Keratinocyte (primary cell): ENCODE results near the gene PDE1C. TPM values are rescaled to one million over a fixed set of nuclear protein-coding genes. Genes with fewer than 3 reads are reported as not detected.
"Not testable (repeated sequence)": the region's sequence is repeated elsewhere in the genome, so short reads cannot be mapped to it uniquely, and the experiment has no call there.

Experiments
- DNase-seq: peaks from one replicate; pipeline ENCODE4 v3.0.0-alpha.2; 2011; ENCODE audit warnings: low read depth, missing footprints, low spot score
- FAIRE-seq: peaks from 2 replicates; lab custom pipeline; 2011; peaks lifted over from hg19 to GRCh38; lab: Jason Lieb, UNC
- H2AFZ ChIP-seq: 2 replicates; pipeline ENCODE4 v1.6.0; 2012; ENCODE audit warnings: low read length, control low read depth, inconsistent platforms; ENCODE audit not compliant: control insufficient read depth
- H3K27ac ChIP-seq: 2 replicates; pipeline ENCODE4 v1.5.1; 2011; ENCODE audit warnings: low read length; ENCODE audit not compliant: control insufficient read depth, insufficient read depth
- H3K27me3 ChIP-seq: 3 replicates; pipeline ENCODE4 v1.6.0; 2011; ENCODE audit warnings: low read length; ENCODE audit not compliant: control insufficient read depth, insufficient read depth; ENCODE audit errors: extremely low read depth
- H3K36me3 ChIP-seq, 2 experiments: 2 replicates in 1 of 2; 3 replicates in 1 of 2; pipeline ENCODE4 v1.5.1; 2011; ENCODE audit warnings: low read length in 2 of 2, mild to moderate bottlenecking in 1 of 2; ENCODE audit not compliant: control insufficient read depth in 2 of 2, insufficient read depth in 2 of 2; ENCODE audit errors: extremely low read depth in 1 of 2
- H3K4me1 ChIP-seq: 3 replicates; pipeline ENCODE4 v1.5.1; 2011; ENCODE audit warnings: low read length; ENCODE audit not compliant: control insufficient read depth, insufficient read depth; ENCODE audit errors: extremely low read depth
- H3K4me2 ChIP-seq: 3 replicates; pipeline ENCODE4 v1.6.0; 2011; ENCODE audit warnings: low read depth, low read length; ENCODE audit not compliant: control insufficient read depth, insufficient read depth; ENCODE audit errors: extremely low read depth
- H3K4me3 ChIP-seq, 3 experiments: fragments of 200-600 bp in 1 of 3; sonication (generic) in 1 of 3; 2 replicates in 2 of 3; 3 replicates in 1 of 3; pipeline ENCODE4 v1.5.1; 2011 to 2016; ENCODE audit warnings: low read length in 3 of 3, mild to moderate bottlenecking in 3 of 3, control low read depth in 2 of 3, inconsistent platforms in 1 of 3, low read depth in 1 of 3, mixed read lengths in 1 of 3, mixed run types in 1 of 3, moderate library complexity in 1 of 3; ENCODE audit not compliant: control insufficient read depth in 2 of 3, insufficient read depth in 2 of 3; ENCODE audit errors: extremely low read depth in 1 of 3
- H3K79me2 ChIP-seq: 2 replicates; pipeline ENCODE4 v1.6.0; 2012; ENCODE audit warnings: low read length; ENCODE audit not compliant: control insufficient read depth, insufficient read depth
- H3K9ac ChIP-seq: 3 replicates; pipeline ENCODE4 v1.6.0; 2011; ENCODE audit warnings: low read length; ENCODE audit not compliant: control insufficient read depth, insufficient read depth; ENCODE audit errors: extremely low read depth
- H3K9me1 ChIP-seq: 3 replicates; pipeline ENCODE4 v1.6.0; 2011; ENCODE audit warnings: low read length; ENCODE audit not compliant: control insufficient read depth, insufficient read depth; ENCODE audit errors: extremely low read depth
- H3K9me3 ChIP-seq: 2 replicates; pipeline ENCODE4 v1.5.1; 2012; ENCODE audit warnings: low read depth, low read length; ENCODE audit not compliant: control insufficient read depth
- H4K20me1 ChIP-seq: 3 replicates; pipeline ENCODE4 v1.6.0; 2011; ENCODE audit warnings: low read length; ENCODE audit not compliant: control insufficient read depth, insufficient read depth; ENCODE audit errors: extremely low read depth
- EZH2 ChIP-seq: IDR thresholded peaks from one replicate; pipeline ENCODE4 v1.6.1; 2012; ENCODE audit warnings: inconsistent platforms, mild to moderate bottlenecking, low read length, moderate library complexity
- dilution Hi-C: fragments of 300-500 bp; cut with MboI; formaldehyde crosslinking; loops from one replicate; pipeline ENCODE4 v1.7.0; 2020; ENCODE audit warnings: low sequenced_read_pairs; ENCODE audit not compliant: extremely low pct_ligation_motif_present
- polyA plus RNA-seq, 5 experiments: library from polyadenylated mRNA; depleted of rRNA in 3 of 5; stranded (reverse) in 3 of 5; stranded (forward) in 1 of 5; unstranded in 1 of 5; fragments of >200 nt; gene quantifications; 1 replicate in 1 of 5; 2 replicates in 3 of 5; 3 replicates in 1 of 5; pipeline versions ENCODE4 v1.2.1 to v1.2.3, GENCODE V29; 2011 to 2012; ENCODE audit warnings: missing spikeins in 2 of 5, low read depth in 1 of 5, low replicate concordance in 1 of 5
- TF ChIP-seq, protein P1 (sequence below), 3 experiments: IDR thresholded peaks in 1 of 3; conservative IDR thresholded peaks in 1 of 3; optimal IDR thresholded peaks in 1 of 3; 2 replicates in 2 of 3; 3 replicates in 1 of 3; pipeline versions ENCODE3 to v1.5.1; 2011; ENCODE audit warnings: low read length in 3 of 3, mild to moderate bottlenecking in 3 of 3, moderate library complexity in 2 of 3, control low read depth in 1 of 3, inconsistent platforms in 1 of 3; ENCODE audit not compliant: insufficient read depth in 2 of 3; ENCODE audit errors: extremely low read depth in 1 of 3

Gene PDE1C
- polyA plus RNA-seq, 1 donor (not counting 4 experiments of a cell fraction or from before 2014, with no cell fraction given): 2.5 TPM

DNA sequence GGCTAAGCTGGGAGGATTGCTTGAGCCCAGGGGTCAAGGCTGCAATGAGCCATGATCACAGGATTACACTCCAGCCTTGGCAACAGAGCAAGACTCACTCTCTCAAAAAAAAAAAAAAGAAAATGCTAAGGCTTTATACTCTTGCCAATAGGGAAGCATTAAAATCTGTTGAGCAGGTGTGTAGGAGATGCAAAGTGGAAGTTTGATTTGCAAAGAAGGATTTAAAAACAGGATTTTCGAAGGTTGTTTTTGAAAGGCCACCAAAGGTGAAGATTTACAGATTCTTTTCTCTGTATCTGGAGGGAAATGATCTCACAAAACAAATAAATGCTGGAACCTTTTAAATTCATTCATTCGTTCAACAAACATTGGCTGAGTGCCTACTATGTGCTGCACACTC, 8.6 kb upstream of the PDE1C start:
- H3K36me3 ChIP-seq: no peaks in the 10 kb centered on the region
- no peak overlapping the region for H3K9ac ChIP-seq
- DNase-seq: no peak
- H3K4me2 ChIP-seq: no peak overlapping the region
- no peak overlapping the region for H2AFZ ChIP-seq
- no peak for FAIRE-seq
- H3K27ac ChIP-seq: no peak overlapping the region
- no peaks in the 10 kb centered on the region for H3K27me3 ChIP-seq
- dilution Hi-C loops: no loop called here
- H3K4me3 ChIP-seq: no peak overlapping the region
- H3K4me1 ChIP-seq: no peaks in the 10 kb centered on the region
- no peaks in the 10 kb centered on the region for H3K9me1 ChIP-seq
- H3K9me3 ChIP-seq: no peaks in the 10 kb centered on the region
- no peaks in the 10 kb centered on the region for H4K20me1 ChIP-seq
- TF ChIP-seq, protein P1, sequence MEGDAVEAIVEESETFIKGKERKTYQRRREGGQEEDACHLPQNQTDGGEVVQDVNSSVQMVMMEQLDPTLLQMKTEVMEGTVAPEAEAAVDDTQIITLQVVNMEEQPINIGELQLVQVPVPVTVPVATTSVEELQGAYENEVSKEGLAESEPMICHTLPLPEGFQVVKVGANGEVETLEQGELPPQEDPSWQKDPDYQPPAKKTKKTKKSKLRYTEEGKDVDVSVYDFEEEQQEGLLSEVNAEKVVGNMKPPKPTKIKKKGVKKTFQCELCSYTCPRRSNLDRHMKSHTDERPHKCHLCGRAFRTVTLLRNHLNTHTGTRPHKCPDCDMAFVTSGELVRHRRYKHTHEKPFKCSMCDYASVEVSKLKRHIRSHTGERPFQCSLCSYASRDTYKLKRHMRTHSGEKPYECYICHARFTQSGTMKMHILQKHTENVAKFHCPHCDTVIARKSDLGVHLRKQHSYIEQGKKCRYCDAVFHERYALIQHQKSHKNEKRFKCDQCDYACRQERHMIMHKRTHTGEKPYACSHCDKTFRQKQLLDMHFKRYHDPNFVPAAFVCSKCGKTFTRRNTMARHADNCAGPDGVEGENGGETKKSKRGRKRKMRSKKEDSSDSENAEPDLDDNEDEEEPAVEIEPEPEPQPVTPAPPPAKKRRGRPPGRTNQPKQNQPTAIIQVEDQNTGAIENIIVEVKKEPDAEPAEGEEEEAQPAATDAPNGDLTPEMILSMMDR (optimal IDR thresholded peaks at IDR 0.05 in 1 of 3, IDR thresholded peaks at IDR 0.05 in 1 of 3, conservative IDR thresholded peaks at IDR 0.05 in 1 of 3; ENCODE audit: extremely low read depth in 1 of 3, insufficient read depth in 2 of 3, low read length in 3 of 3): no peak
- TF ChIP-seq EZH2: no peak
- no peaks in the 10 kb centered on the region for H3K79me2 ChIP-seq

DNA sequence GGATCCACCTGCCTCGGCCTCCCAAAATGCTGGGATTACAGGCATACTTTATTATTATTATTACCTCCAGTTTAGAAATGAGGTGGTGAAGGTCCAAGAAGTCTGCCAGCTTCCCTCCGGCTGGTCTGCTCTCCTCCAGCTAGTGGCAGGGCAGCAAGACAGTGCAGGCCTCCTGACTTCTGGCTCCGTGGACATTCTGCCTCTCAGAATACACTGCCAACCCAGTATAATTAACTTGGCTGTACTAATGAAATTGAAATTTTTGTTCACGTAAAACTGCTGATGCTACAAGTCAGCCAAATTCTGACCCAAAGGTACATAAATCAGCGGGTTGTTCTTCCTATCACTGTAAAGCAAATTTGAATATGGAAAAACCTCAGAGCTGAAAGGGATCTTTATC, 7.6 kb upstream of the PDE1C start:
- H3K79me2 ChIP-seq: no peaks in the 10 kb centered on the region
- no peaks in the 10 kb centered on the region for H4K20me1 ChIP-seq
- no peaks in the 10 kb centered on the region for H3K9me3 ChIP-seq
- H3K36me3 ChIP-seq: no peaks in the 10 kb centered on the region
- no peaks in the 10 kb centered on the region for H3K27me3 ChIP-seq
- no peak overlapping the region for H3K4me2 ChIP-seq
- no peaks in the 10 kb centered on the region for H3K9me1 ChIP-seq
- no peak overlapping the region for H2AFZ ChIP-seq
- no peak overlapping the region for H3K9ac ChIP-seq
- TF ChIP-seq, protein P1 (optimal IDR thresholded peaks at IDR 0.05 in 1 of 3, IDR thresholded peaks at IDR 0.05 in 1 of 3, conservative IDR thresholded peaks at IDR 0.05 in 1 of 3; ENCODE audit: extremely low read depth in 1 of 3, insufficient read depth in 2 of 3, low read length in 3 of 3): no peak
- no peak overlapping the region for H3K4me3 ChIP-seq
- no peaks in the 10 kb centered on the region for H3K4me1 ChIP-seq
- DNase-seq: no peak
- dilution Hi-C loops: no loop called here
- H3K27ac ChIP-seq: no peak overlapping the region
- no peak for FAIRE-seq

DNA sequence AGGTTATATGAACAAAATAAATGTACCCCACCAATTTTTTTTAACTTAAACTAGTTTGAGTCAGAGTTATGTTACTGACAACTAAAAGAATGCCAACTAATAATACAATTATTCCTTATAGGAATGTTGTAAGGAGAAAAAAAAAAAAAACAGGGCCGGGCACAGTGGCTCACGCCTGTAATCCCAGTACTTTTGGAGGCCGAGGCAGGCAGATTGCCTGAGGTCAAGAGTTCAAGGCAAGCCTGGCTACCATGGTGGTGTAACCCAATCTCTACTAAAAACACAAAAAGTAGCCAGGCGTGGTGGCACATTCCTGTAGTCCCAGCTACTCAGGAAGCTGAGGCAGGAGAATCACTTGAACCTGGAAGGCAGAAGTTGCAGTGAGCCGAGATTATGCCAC, 6.6 kb upstream of the PDE1C start:
- H3K9me1 ChIP-seq, H3K9me3 ChIP-seq, dilution Hi-C loops, DNase-seq, H3K4me3 ChIP-seq, H3K36me3 ChIP-seq, H2AFZ ChIP-seq, H3K4me2 ChIP-seq, H3K9ac ChIP-seq, H4K20me1 ChIP-seq, H3K79me2 ChIP-seq, H3K27ac ChIP-seq, H3K27me3 ChIP-seq, H3K4me1 ChIP-seq, FAIRE-seq: not testable (repeated sequence)
